ENCODE data around the gene TUSC7. TPM values are rescaled to one million over a fixed set of nuclear protein-coding genes. Genes with fewer than 3 reads are reported as not detected.

The TUSC7 gene
- total RNA-seq, 4 donors from 2014 or later: not detected

- Histone ChIP-seq H3K4me1 (no peaks in the 10 kb centered on the region), H3K36me3 (no peaks in the 10 kb centered on the region), H3K27ac (no peak overlapping the region), H3K9me3 (no peaks in the 10 kb centered on the region), H3K27me3 (no peaks in the 10 kb centered on the region), H3K4me3 (no peak overlapping the region)
- WGBS, 2 donors: 66 to 75% methylated on average over 4 of the region's 4 CpGs
- DNase-seq (ENCODE audit: low spot score in 2 of 2): no peak
- no peak for TF ChIP-seq POLR2A (IDR thresholded peaks at IDR 0.05)
- TF ChIP-seq CTCF (IDR thresholded peaks at IDR 0.05): no peak
- no peak for TF ChIP-seq EP300 (IDR thresholded peaks at IDR 0.05)
Observed at GRCh38 chr3:116702334-116702733, 7.2 kb upstream of the TUSC7 start.

GRCh38 chr3:116707531-116707930 is 2.0 kb upstream of the TUSC7 start:
- no peaks in the 10 kb centered on the region for H3K27me3 ChIP-seq
- no peak for DNase-seq (ENCODE audit: low spot score in 2 of 2)
- TF ChIP-seq POLR2A (IDR thresholded peaks at IDR 0.05) (no peak), EP300 (IDR thresholded peaks at IDR 0.05) (no peak), CTCF (IDR thresholded peaks at IDR 0.05) (no peak)

GRCh38 chr3:116716490-116716889 is 6.9 kb downstream of the TUSC7 start:
- WGBS, 2 donors: 53 to 56% methylated on average over 4 of the region's 4 CpGs
- H3K4me1 ChIP-seq: no peaks in the 10 kb centered on the region

More at GRCh38 chr3:116707531-116707930, 2.0 kb upstream of the TUSC7 start:
- no peaks in the 10 kb centered on the region for H3K9me3 ChIP-seq
- H3K27ac ChIP-seq: no peak overlapping the region
- H3K4me3 ChIP-seq: no peak overlapping the region
- 64 to 70% methylated on average over 3 of the region's 3 CpGs for WGBS, 2 donors
- no peaks in the 10 kb centered on the region for H3K36me3 ChIP-seq
- H3K4me1 ChIP-seq: no peaks in the 10 kb centered on the region

GRCh38 chr3:116717566-116717965 is 8.0 kb downstream of the TUSC7 start:
- no peaks in the 10 kb centered on the region for H3K36me3 ChIP-seq
- no peaks in the 10 kb centered on the region for H3K27me3 ChIP-seq
- no peak for DNase-seq (ENCODE audit: low spot score in 2 of 2)
- no peaks in the 10 kb centered on the region for H3K4me1 ChIP-seq
- TF ChIP-seq POLR2A (IDR thresholded peaks at IDR 0.05) (no peak), EP300 (IDR thresholded peaks at IDR 0.05) (no peak), CTCF (IDR thresholded peaks at IDR 0.05) (no peak)
- 95 to 100% methylated on average over 1 of the region's 1 CpG for WGBS, 2 donors
- H3K4me3 ChIP-seq: no peak overlapping the region
- no peak overlapping the region for H3K27ac ChIP-seq
- H3K9me3 ChIP-seq: no peaks in the 10 kb centered on the region

More at GRCh38 chr3:116716490-116716889, 6.9 kb downstream of the TUSC7 start:
- Histone ChIP-seq H3K27me3 (no peaks in the 10 kb centered on the region), H3K9me3 (no peaks in the 10 kb centered on the region), H3K4me3 (no peak overlapping the region), H3K36me3 (no peaks in the 10 kb centered on the region), H3K27ac (no peak overlapping the region)
- TF ChIP-seq EP300 (IDR thresholded peaks at IDR 0.05) (no peak), POLR2A (IDR thresholded peaks at IDR 0.05) (no peak), CTCF (IDR thresholded peaks at IDR 0.05) (no peak)
- DNase-seq (ENCODE audit: low spot score in 2 of 2): no peak

GRCh38 chr3:116728454-116728853 is 18.9 kb downstream of the TUSC7 start:
- DNase-seq (ENCODE audit: low spot score in 2 of 2): no peak
- Histone ChIP-seq H3K9me3 (peaks cover 0 to 3% (median 0%) of the 10 kb centered on the region in 4 donors), H3K36me3 (no peaks in the 10 kb centered on the region), H3K4me1 (no peaks in the 10 kb centered on the region), H3K27me3 (no peaks in the 10 kb centered on the region), H3K27ac (no peak overlapping the region), H3K4me3 (no peak overlapping the region)
- TF ChIP-seq CTCF (IDR thresholded peaks at IDR 0.05) (no peak), POLR2A (IDR thresholded peaks at IDR 0.05) (no peak), EP300 (IDR thresholded peaks at IDR 0.05) (no peak)
- WGBS, 2 donors: 83 to 85% methylated on average over 2 of the region's 2 CpGs

Measured in tibial nerve (tissue), 4 donors.